GM12865 (cell line): Measurements from ENCODE around the gene STIM2.

Experiments used
- DNase-seq: peaks from one replicate; pipeline ENCODE4 v3.0.0; 2010; ENCODE audit warnings: low read depth
- H3K4me3 ChIP-seq: 2 replicates; pipeline ENCODE4 v1.5.1; 2011; ENCODE audit warnings: mild to moderate bottlenecking, low read depth, low read length, control low read depth
- TF ChIP-seq, protein P1 (sequence below): IDR thresholded peaks from 2 replicates; pipeline ENCODE4 v1.5.1; 2011; ENCODE audit warnings: low read length, control low read depth, low read depth, inconsistent platforms; ENCODE audit not compliant: insufficient read depth; ENCODE audit errors: missing control alignments

STIM2 gene

DNA sequence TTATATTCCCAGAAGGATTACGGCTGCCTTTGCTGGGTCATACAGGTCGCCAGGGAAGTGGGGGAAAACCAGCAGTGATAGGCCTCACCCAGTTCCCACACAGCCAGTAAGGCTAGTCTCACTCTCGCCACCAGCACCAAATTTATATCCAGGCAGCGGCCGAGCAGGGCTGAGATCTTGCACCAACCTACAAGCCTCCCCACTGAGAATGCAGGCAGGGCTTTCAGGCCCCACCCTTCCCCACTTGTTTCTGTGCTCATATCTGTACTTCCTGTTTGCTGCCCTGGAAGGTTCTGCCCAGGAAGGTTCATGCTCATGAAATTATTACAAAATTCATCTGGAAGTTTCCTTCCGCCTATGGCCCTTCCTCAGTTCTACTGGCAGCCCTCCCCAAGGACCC lies 179.7 kb downstream of the STIM2 start:
- peak; percentile 26 for DNase-seq
- no peak overlapping the region for H3K4me3 ChIP-seq
- TF ChIP-seq, protein P1, sequence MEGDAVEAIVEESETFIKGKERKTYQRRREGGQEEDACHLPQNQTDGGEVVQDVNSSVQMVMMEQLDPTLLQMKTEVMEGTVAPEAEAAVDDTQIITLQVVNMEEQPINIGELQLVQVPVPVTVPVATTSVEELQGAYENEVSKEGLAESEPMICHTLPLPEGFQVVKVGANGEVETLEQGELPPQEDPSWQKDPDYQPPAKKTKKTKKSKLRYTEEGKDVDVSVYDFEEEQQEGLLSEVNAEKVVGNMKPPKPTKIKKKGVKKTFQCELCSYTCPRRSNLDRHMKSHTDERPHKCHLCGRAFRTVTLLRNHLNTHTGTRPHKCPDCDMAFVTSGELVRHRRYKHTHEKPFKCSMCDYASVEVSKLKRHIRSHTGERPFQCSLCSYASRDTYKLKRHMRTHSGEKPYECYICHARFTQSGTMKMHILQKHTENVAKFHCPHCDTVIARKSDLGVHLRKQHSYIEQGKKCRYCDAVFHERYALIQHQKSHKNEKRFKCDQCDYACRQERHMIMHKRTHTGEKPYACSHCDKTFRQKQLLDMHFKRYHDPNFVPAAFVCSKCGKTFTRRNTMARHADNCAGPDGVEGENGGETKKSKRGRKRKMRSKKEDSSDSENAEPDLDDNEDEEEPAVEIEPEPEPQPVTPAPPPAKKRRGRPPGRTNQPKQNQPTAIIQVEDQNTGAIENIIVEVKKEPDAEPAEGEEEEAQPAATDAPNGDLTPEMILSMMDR, result no peak

DNA sequence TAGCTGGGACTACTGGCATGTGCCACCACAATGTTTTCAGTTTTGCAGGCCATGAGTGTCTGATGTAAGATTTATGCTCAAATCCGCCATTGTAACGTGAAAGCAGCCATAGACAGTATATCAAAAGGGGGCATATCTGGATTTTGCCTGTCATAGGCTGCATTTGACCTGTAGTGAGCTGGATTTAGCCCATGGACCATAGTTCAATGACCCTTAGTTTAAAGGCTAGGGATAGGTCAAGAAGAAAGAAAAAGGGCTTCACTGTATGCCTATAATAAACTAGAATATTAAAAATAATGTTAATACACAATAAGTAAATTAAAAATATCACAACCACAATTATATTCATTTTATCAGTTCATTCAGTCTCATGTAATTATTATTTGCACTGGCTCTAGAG lies 181.8 kb downstream of the STIM2 start:
- TF ChIP-seq, protein P1, result no peak

DNA sequence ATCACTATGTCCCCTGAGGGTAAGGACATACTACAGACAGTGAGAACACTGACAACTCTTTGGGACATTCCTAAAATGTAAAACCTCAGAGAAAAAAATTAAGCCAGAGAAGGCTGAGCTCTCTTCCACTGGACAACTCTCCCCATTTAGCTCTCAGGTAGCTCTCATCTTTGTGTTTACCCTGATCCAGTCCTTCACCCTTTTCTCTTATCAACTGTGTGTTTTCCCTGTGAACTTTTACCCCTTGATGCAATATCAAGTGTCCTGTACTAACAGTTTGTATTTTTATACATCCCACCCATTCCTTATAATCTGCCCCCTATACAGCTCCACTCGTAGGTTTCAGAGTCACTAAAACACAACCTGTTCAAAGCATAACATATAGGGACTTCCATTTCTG lies 182.6 kb downstream of the STIM2 start:
- no peak overlapping the region for H3K4me3 ChIP-seq
- DNase-seq, result no peak
- TF ChIP-seq, protein P1, result no peak

More for the DNA sequence above, 181.8 kb downstream of the STIM2 start:
- DNase-seq, result no peak
- no peak overlapping the region for H3K4me3 ChIP-seq

DNA sequence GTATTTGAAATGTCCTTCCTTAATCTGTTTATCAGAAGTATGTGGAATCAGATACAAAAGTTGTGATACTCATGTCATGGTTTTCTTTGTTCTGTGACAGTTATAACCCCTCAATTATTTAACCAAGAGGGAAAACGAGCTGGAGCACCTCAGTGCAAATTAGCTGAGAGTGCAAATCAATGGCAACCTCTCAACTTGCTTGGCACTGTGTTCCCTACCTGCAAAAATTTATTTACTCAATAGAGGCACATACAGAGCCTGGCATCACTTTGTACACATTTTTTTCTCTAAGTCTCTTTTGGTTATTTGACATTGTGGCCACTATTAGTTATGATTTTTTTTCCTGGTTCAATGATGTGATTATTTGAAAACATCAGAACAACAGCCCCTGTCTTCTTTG lies 186.2 kb downstream of the STIM2 start:
- DNase-seq, result no peak
- H3K4me3 ChIP-seq, result no peak overlapping the region
- TF ChIP-seq, protein P1, result no peak

DNA sequence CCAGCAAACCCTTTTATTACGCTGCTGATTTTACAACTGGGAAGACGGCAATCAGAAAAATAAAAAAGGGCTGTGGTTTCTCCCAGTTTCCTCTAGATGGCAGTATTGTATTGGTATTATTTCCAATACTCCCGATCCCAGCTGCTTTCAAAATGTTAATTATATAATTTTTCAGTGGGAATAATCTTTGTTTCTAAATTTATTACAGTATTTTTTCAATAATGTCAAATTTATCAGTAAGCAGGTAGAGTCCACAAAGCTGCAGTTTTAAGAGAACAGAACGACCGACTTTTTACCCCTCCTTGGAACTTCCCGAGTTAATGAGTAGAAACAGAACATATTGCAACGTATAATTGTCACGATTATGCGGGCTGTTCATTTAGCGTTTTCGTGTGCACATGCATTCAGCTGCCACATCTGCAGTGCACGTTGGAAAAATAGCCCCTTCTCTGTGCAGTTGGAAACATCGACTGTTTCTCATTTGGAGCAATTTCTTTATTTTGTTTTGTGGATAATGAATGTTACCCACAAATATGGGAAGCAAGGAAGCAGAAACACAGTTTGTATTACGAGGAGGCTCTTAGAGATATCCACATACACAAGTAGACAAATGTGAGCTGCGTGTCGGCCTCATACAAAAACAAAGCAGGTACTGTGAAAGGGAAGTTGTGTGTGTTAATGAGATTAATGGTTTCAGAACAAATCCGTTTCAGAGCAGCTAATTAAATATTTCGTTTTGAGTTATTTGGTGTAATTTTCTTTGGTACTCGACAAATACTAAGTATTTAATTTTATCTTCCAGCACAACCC lies 188.0 kb downstream of the STIM2 start:
- peak; percentile 9 for DNase-seq
- H3K4me3 ChIP-seq, result no peak overlapping the region
- TF ChIP-seq, protein P1, result peak; percentile 31

DNA sequence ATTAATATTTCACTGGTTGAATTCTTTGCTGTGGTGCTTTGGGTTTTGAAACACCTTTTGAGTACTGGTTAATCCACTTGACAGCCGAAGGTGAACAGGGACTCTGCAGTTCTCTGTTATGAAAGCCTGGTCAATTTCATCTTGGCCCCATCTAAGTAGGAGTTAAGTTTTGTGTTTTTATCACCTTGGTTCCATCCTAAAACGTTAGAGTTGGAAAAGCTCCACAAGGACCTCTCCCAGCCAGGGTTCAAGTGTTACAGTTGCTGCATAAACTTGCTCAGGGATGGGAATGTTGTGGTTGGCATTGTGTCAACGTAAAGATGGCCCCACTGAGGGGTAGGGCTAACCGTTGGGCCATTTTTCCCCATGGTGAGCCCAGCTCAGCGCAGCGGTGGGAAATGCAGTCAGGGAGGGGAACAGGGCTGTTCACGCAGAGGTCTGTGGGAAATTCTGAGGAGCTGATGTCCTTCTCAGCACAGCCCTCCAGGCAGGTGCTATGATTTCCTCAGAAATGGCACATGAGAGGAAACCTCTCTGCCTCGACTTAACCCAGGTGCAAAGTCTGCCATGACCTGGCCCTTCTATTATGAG lies 188.7 kb downstream of the STIM2 start:
- DNase-seq, result no peak
- no peak overlapping the region for H3K4me3 ChIP-seq
- TF ChIP-seq, protein P1, result no peak

DNA sequence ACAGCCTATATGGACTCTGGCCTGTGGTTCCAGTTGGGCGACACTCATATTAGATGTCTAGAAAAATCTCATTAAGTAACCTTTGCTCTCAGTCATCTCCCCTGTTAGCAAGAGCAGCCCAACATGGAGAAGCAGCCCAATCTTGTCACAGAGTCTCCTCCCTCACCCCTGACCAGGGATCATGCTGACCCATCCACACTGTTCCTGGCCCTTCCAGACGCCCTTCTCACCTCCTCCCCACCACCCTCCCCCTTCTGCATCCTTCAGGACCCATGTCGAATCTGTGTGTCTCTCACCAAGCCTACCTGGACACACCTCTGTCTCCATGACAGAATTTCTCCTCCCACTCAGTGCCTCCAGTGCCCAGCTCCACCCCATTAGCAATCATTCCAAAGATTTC lies 190.1 kb downstream of the STIM2 start:
- H3K4me3 ChIP-seq, result no peak overlapping the region
- no peak for DNase-seq
- TF ChIP-seq, protein P1, result no peak
